GM19043 (cell line): Measurements from ENCODE around the gene ZSWIM4.
A peak's percentile ranks its signal among the peaks of the same experiment; 100 is the strongest.
"Not testable (repeated sequence)": the region's sequence is repeated elsewhere in the genome, so short reads cannot be mapped to it uniquely, and the experiment has no call there.

Source experiments
- ATAC-seq: cut with Tn5 transposase; IDR thresholded peaks from one replicate; pipeline ENCODE4 v1.9.1; 2021; ENCODE audit warnings: low read depth; ENCODE audit not compliant: unreplicated experiment

Gene ZSWIM4

GRCh38 chr19:13794757-13795589, at the start of gene ZSWIM4:
Gene ZSWIM4, plus strand, starts transcription at chr19:13795443. Its CDS starts 206 bp downstream, at chr19:13795649.
- peak; percentile 94 for ATAC-seq

DNA sequence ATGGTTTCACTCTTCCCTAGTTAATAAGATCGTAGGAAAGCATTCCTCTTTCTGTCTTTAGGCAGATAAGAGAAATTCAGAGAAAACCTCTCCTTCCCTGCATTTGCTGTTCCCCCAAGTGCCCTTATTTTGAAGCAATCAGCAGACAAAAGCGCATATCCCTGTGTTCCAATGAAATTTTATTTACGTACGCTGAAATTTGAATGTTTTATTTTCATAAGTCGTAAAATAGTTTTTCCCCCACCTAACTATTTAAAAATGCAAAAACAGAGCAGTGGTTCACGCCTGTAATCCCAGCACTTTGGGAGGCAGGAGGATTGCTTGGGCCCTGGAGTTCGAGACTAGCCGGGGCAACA, 48.2 kb upstream of the ZSWIM4 start:
- no peak for ATAC-seq

DNA sequence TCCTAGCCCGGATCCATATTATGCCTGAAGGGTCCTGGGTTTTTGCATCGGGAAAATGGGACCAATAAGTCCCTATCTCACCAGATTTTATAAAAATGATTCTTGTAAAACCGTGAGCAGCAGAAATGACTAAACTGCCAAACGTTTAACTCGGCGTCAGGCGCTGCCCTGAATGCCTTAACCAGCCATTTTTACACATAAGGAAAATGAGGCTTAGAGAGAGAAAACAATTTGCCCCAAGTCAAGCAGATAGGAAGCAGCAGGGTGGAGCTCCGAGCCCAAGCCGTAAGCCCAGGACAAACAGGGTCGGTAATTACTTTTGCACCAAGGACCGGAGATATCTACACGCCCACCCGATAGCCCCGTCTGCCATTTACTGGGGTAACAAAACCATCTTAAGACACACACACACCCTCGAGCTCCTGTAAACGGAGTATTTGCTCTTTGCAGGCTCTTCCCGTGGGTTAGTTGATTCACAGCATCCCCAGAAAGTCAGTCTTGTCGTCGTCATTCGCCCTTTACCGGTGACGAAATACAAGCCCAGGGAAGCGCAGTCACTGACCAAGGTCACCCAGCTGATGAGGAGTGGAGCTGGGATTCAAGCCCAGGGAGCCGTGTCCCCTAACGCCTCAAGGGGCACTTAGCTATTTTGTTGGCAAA, 46.9 kb upstream of the ZSWIM4 start:
- no peak for ATAC-seq

DNA sequence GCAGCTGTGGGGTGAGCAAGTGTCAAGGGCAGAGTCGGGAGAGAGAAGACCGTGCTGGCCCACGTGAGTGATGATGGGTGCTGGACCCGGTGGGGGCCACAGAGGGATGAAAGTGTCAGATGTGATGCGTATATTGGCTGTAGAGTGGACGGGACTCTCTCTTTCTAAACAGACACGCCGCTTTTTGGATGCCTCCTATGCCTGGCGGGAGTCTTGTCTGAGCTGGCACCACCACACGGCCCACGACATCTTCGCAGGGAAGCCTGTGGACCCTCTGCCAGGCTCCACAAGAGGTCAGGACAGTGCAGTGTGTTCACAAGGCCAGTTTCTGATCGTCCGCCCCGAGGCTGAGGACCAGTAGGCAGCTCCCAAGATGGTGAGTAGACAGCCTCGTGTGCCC, 43.8 kb upstream of the ZSWIM4 start:
- ATAC-seq: no peak

GRCh38 chr19:13753622-13754021, 41.6 kb upstream of the ZSWIM4 start:
- not testable (repeated sequence) for ATAC-seq

GRCh38 chr19:13756210-13756609, 39.0 kb upstream of the ZSWIM4 start:
- no peak for ATAC-seq

DNA sequence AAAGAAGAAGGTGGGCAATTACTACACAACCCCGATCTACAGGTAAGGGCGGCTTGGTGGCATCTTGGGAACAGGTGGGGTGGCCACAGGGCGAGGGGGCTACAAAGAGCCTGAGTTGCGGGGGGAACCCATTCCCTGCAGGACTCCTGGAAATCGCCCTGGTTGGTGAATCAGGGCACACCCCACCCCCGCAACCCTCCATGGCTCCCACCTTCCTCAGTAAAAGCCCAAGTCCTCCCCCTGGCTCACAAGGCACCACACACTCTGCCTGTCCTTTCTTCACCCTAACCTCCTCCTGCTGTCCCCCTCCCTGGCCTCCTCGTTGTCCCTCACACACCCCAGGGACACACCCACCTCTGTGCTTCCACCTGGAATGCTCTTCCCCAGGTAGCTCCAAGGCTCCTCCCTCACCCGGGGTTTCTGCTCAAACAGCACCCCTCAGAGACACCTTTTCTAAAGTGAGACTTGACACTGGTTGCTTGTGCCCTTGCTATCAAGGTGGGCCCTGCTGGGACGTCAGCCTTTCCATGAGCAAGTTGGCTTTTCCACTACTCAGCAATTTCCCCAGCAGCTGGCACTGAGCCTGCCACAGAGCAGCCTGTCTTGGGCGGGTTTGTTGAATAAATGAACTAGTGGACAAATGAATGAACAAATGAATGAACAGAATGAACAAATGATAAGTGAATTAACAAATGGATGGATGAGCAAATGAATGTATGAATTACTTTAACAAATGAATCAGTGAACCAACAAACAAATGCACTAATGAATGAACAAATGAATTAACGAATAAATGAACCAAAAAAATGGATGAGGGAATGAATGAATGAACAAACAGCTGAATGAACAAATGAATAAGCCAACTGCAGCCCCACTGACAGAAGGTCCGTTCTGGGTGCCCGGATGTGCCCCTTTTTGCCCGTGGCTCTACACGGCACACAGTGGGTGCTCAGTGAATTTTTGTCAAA, 37.2 kb upstream of the ZSWIM4 start:
- no peak for ATAC-seq

- ATAC-seq: no peak
Measured at GRCh38 chr19:13758795-13759194, 36.4 kb upstream of the ZSWIM4 start.

DNA sequence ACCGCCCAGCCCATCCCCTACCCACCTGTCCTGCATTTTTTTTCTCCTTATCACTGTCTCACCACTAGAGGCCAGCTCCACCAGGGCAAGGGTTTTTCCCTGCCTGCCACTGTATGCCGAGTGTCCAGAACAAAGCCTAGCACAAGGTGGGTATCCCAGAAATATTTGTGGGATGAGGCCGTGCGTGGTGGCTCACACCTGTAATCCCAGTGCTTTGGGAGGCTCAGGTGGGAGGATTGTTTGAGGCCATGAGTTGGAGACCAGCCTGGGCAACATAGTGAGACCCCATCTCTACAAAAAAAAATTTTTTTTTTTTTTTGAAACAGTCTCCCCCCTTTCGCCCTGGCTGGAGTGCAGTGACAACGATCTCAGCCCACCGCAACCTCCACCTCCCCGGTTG, 33.8 kb upstream of the ZSWIM4 start:
- ATAC-seq: no peak

- ATAC-seq: no peak
Measured at GRCh38 chr19:13762635-13763235, 32.5 kb upstream of the ZSWIM4 start.

- ATAC-seq: no peak
Measured at GRCh38 chr19:13763265-13763664, 32.0 kb upstream of the ZSWIM4 start.

GRCh38 chr19:13764101-13764807, 31.0 kb upstream of the ZSWIM4 start, which contains the start of gene MRI1:
Gene MRI1, plus strand, starts transcription at chr19:13764522. Its CDS starts 67 bp downstream, at chr19:13764589.
- no peak for ATAC-seq

- ATAC-seq: no peak
Measured at GRCh38 chr19:13764821-13765394, 30.3 kb upstream of the ZSWIM4 start.

- no peak for ATAC-seq
Measured at GRCh38 chr19:13765395-13766094, 29.7 kb upstream of the ZSWIM4 start.

DNA sequence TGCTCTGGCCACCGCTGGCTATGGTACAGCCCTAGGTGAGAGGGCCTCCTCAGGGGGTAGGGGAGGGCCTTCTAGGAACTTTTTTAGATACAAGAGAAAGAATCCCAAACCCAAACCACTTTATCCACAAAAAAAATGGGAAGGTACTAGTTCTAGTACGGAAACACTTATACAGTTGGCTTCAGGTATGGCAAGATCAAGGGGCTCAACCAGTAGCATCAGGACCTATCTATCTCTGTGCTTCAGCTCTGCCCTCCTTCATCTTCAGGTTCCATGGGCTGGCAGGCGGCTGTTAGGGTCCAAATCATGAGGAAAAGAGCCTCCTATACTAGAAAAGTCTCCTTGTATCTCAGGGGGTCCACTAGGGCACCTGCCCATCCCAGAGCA, 29.2 kb upstream of the ZSWIM4 start:
- no peak for ATAC-seq

- no peak for ATAC-seq
Measured at GRCh38 chr19:13768510-13768909, 26.7 kb upstream of the ZSWIM4 start.

- no peak for ATAC-seq
Measured at GRCh38 chr19:13770013-13770635, 25.1 kb upstream of the ZSWIM4 start.
